GM12878 (cell line): ENCODE measurements around the gene GMNN. TPM values are rescaled to one million over a fixed set of nuclear protein-coding genes. Genes with fewer than 3 reads are reported as not detected.
A peak's percentile ranks its signal among the peaks of the same experiment; 100 is the strongest.

Experiments
- BACH1 ChIP-seq: fragments of 450-650 bp; IDR thresholded peaks from 2 replicates; pipeline ENCODE4 v1.6.1; 2017; ENCODE audit warnings: mild to moderate bottlenecking, borderline replicate concordance
- CEBPZ ChIP-seq: fragments of 150-350 bp; IDR thresholded peaks from 2 replicates; pipeline ENCODE4 v1.6.1; 2016; ENCODE audit warnings: low read depth, low read length
- CHD4 ChIP-seq: fragments of 200-600 bp; sonication (generic); IDR thresholded peaks from 2 replicates; pipeline ENCODE4 v1.6.1; 2016; ENCODE audit warnings: mild to moderate bottlenecking
- DPF2 ChIP-seq: fragments of 450-650 bp; IDR thresholded peaks from 2 replicates; pipeline ENCODE4 v1.6.1; 2017; ENCODE audit warnings: mild to moderate bottlenecking
- ESRRA ChIP-seq: IDR thresholded peaks from 2 replicates; pipeline ENCODE4 v1.6.1; 2012; ENCODE audit warnings: mild to moderate bottlenecking, low read length, improper control_type of control experiment
- EZH2 ChIP-seq: IDR thresholded peaks from 2 replicates; pipeline ENCODE4 v1.6.1; 2012; ENCODE audit warnings: low read depth, mild to moderate bottlenecking, control low read depth, inconsistent platforms, low read length, borderline replicate concordance; ENCODE audit not compliant: control insufficient read depth
- FOXK2 ChIP-seq: fragments of 450-650 bp; IDR thresholded peaks from 2 replicates; pipeline ENCODE4 v1.6.1; 2017; ENCODE audit warnings: mild to moderate bottlenecking, moderate library complexity
- FOXM1 ChIP-seq: IDR thresholded peaks from 2 replicates; pipeline ENCODE4 v1.6.1; 2012; ENCODE audit warnings: low read depth, mild to moderate bottlenecking, inconsistent platforms, low read length, moderate library complexity
- IKZF2 ChIP-seq, 2 experiments: fragments of 450-650 bp; IDR thresholded peaks; 2 replicates each; pipeline ENCODE4 v1.6.1; 2017; ENCODE audit warnings: mild to moderate bottlenecking in 2 of 2, moderate library complexity in 2 of 2
- IRF4 ChIP-seq: IDR thresholded peaks from 2 replicates; pipeline ENCODE4 v1.6.1; 2011; ENCODE audit warnings: low read depth, low read length
- JUNB ChIP-seq: IDR thresholded peaks from 2 replicates; pipeline ENCODE4 v1.6.1; 2016; ENCODE audit warnings: antibody characterized with exemption, mild to moderate bottlenecking
- MTA3 ChIP-seq: IDR thresholded peaks from 2 replicates; pipeline ENCODE4 v1.6.1; 2012; ENCODE audit warnings: low read length, inconsistent platforms, borderline replicate concordance
- NKRF ChIP-seq: fragments of 450-650 bp; conservative IDR thresholded peaks from 2 replicates; pipeline ENCODE4 v1.6.1; 2017; ENCODE audit warnings: mild to moderate bottlenecking, moderate library complexity
- STAT1 ChIP-seq: fragments of 450-650 bp; conservative IDR thresholded peaks from 2 replicates; pipeline ENCODE4 v1.6.1; 2014; ENCODE audit warnings: antibody characterized with exemption, mild to moderate bottlenecking
- TARDBP ChIP-seq: IDR thresholded peaks from 2 replicates; pipeline ENCODE4 v1.6.1; 2016; ENCODE audit warnings: borderline replicate concordance
- TCF12 ChIP-seq: IDR thresholded peaks from 2 replicates; pipeline ENCODE4 v1.6.1; 2011; ENCODE audit warnings: low read depth, mild to moderate bottlenecking, low read length
- USF2 ChIP-seq: IDR thresholded peaks from 2 replicates; pipeline ENCODE4 v1.6.1; 2011; ENCODE audit warnings: low read depth, low read length, improper control_type of control experiment, borderline replicate concordance
- YY1 ChIP-seq: IDR thresholded peaks from 2 replicates; pipeline ENCODE4 v1.6.1; 2011; ENCODE audit warnings: low read depth, mild to moderate bottlenecking, low read length
- ZNF24 ChIP-seq: fragments of 450-650 bp; IDR thresholded peaks from 2 replicates; pipeline ENCODE4 v1.6.1; 2017; ENCODE audit warnings: antibody characterized with exemption, mild to moderate bottlenecking
- polyA plus RNA-seq, 11 experiments: library from polyadenylated mRNA; depleted of rRNA in 4 of 11; unstranded in 6 of 11; stranded (reverse) in 5 of 11; fragments of >200 nt; fragmentation: Nextera tagmentation in 4 of 11; fragmentation: Illumina TruSeq in 1 of 11; extraction: Ambion mirVana in 4 of 11; extraction: Trizol in 1 of 11; gene quantifications; 1 replicate in 1 of 11; 2 replicates in 10 of 11; pipeline versions ENCODE4 v1.2.1 to v1.2.3, GENCODE V29; 2011 to 2016; ENCODE audit warnings: inconsistent platforms in 2 of 11, missing spikeins in 2 of 11, low read depth in 1 of 11
- total RNA-seq, 4 experiments: library from RNA; depleted of rRNA in 3 of 4; stranded (reverse); fragments of >200 nt in 3 of 4; fragmentation: Illumina TruSeq in 1 of 4; extraction: Trizol in 1 of 4; gene quantifications; 2 replicates each; pipeline versions ENCODE4 v1.2.1 to v1.2.3, GENCODE V29; 2013 to 2021
- TF ChIP-seq, protein P1 (sequence below): fragments of 450-650 bp; IDR thresholded peaks from 2 replicates; pipeline ENCODE4 v1.6.1; 2017; ENCODE audit warnings: borderline replicate concordance
- TF ChIP-seq, protein P2 (sequence below): fragments of 450-650 bp; IDR thresholded peaks from 2 replicates; pipeline ENCODE4 v1.6.1; 2017; ENCODE audit warnings: low read depth, mild to moderate bottlenecking, moderate library complexity

Gene GMNN
- total and polyA plus RNA-seq, 10 of the 15 experiments (the other 5 are each of a cell fraction or from before 2014, with no cell fraction given) = 51.9 to 153 (median 105) TPM

DNA sequence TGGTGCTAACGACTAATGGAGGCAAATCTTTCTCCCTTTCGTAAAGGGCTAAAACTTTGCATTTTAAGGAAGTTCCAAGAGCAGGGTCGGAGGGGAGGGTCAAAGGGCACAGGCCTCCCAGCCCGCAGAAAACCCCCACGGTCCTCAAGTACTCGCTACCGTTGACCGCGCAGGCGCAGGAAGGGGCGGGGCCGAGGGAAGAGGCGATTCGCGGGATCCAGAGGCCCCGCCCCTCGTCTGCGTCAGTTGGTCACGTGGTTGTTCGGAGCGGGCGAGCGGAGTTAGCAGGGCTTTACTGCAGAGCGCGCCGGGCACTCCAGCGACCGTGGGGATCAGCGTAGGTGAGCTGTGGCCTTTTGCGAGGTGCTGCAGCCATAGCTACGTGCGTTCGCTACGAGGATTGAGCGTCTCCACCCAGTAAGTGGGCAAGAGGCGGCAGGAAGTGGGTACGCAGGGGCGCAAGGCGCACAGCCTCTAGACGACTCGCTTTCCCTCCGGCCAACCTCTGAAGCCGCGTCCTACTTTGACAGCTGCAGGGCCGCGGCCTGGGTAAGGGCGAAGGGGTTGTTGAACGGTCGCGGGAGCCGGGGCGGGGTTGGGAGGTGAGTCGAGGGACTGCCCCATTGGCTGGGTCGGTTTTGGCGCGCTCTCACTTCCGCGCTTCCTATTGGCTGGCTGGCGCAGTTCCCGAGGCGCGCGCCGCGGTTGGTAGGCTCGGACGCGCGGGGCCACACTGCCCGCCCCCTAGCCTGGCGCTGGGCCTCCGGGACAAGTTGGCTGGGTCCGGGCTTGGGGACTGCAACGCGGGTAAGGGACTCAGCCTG lies at the start of gene GMNN (continued):
- TF ChIP-seq NKRF (peak; percentile 97), CEBPZ (no peak), JUNB (no peak), IKZF2 (IDR thresholded peaks at IDR 0.05) (0 out of 4 replicates have a peak, but pooled peaks of 1 of the 2 experiments have one; percentile 12), USF2 (peak; percentile 70), FOXK2 (no peak), ZNF24 (no peak), TARDBP (no peak; the same call in 1 of the 2 replicates), TCF12 (peak; percentile 31; the same call in 1 of the 2 replicates), CHD4 (no peak), ESRRA (no peak), BACH1 (peak; percentile 61; the same call in 1 of the 2 replicates), FOXM1 (no peak; the same call in 1 of the 2 replicates), YY1 (0 out of 2 replicates have a peak, but pooled peaks have one; percentile 2), IRF4 (peak; percentile 37; the same call in 1 of the 2 replicates), STAT1 (0 out of 2 replicates have a peak, but pooled peaks have one; percentile 21), EZH2 (no peak), DPF2 (peak; percentile 87), MTA3 (no peak)
- TF ChIP-seq, protein P1, sequence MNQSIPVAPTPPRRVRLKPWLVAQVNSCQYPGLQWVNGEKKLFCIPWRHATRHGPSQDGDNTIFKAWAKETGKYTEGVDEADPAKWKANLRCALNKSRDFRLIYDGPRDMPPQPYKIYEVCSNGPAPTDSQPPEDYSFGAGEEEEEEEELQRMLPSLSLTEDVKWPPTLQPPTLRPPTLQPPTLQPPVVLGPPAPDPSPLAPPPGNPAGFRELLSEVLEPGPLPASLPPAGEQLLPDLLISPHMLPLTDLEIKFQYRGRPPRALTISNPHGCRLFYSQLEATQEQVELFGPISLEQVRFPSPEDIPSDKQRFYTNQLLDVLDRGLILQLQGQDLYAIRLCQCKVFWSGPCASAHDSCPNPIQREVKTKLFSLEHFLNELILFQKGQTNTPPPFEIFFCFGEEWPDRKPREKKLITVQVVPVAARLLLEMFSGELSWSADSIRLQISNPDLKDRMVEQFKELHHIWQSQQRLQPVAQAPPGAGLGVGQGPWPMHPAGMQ = no peak
- TF ChIP-seq, protein P2, sequence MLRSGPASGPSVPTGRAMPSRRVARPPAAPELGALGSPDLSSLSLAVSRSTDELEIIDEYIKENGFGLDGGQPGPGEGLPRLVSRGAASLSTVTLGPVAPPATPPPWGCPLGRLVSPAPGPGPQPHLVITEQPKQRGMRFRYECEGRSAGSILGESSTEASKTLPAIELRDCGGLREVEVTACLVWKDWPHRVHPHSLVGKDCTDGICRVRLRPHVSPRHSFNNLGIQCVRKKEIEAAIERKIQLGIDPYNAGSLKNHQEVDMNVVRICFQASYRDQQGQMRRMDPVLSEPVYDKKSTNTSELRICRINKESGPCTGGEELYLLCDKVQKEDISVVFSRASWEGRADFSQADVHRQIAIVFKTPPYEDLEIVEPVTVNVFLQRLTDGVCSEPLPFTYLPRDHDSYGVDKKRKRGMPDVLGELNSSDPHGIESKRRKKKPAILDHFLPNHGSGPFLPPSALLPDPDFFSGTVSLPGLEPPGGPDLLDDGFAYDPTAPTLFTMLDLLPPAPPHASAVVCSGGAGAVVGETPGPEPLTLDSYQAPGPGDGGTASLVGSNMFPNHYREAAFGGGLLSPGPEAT = 0 out of 2 replicates have a peak, but pooled peaks have one; percentile 28
